WERI-Rb-1 (cell line): Measurements from ENCODE around the gene SYTL3.

Source experiments
- DNase-seq: peaks from one replicate; pipeline ENCODE4 v3.0.0-alpha.2; 2020
- H3K27ac ChIP-seq: fragments of 250-450 bp; sonication (Bioruptor Pico); 2 replicates; pipeline ENCODE4 v1.5.1; 2020; ENCODE audit warnings: mild to moderate bottlenecking, moderate library complexity
- H3K27me3 ChIP-seq: fragments of 250-450 bp; sonication (Bioruptor Pico); 2 replicates; pipeline ENCODE4 v1.5.1; 2021; ENCODE audit warnings: mild to moderate bottlenecking, low read depth, moderate library complexity; ENCODE audit not compliant: insufficient read depth, severe bottlenecking
- H3K36me3 ChIP-seq: fragments of 250-450 bp; sonication (Bioruptor Pico); 2 replicates; pipeline ENCODE4 v1.5.1; 2020; ENCODE audit warnings: mild to moderate bottlenecking, moderate library complexity
- H3K4me3 ChIP-seq: 2 replicates; pipeline ENCODE4 v1.5.1; 2011; ENCODE audit warnings: low read depth, mild to moderate bottlenecking, control low read depth, low read length
- H3K9me3 ChIP-seq: fragments of 250-450 bp; sonication (Bioruptor Pico); 2 replicates; pipeline ENCODE4 v1.5.1; 2021; ENCODE audit warnings: mild to moderate bottlenecking, moderate library complexity; ENCODE audit not compliant: severe bottlenecking
- TF ChIP-seq, protein P1 (sequence below): IDR thresholded peaks from 2 replicates; pipeline ENCODE4 v1.5.1; 2011; ENCODE audit warnings: low read depth, mild to moderate bottlenecking, control low read depth, inconsistent platforms, low read length

SYTL3 gene

DNA sequence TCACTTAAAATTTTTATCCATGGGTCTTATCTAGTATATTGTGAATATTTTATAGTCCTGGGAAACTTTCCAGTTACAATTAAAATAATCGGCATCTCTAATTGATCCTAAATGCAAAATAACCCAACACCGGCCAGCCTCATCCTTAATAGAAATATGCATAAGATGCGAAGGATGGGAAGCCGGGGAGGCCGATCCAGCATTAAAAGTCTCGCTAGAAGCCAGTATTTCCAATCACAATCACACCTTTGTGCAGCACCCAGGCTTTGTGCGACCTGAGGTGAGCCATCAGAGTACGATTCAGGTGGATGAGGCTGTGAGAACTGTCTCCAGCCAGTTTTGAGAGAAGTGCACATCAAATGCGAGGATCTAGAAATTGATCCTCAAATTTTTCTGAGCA is 104.0 kb downstream of the SYTL3 start:
- no peak for DNase-seq
- Histone ChIP-seq H3K27me3 (no peaks in the 10 kb centered on the region), H3K27ac (no peak overlapping the region), H3K4me3 (no peak overlapping the region), H3K9me3 (peaks cover 2% of the 10 kb centered on the region), H3K36me3 (no peaks in the 10 kb centered on the region)
- TF ChIP-seq, protein P1, sequence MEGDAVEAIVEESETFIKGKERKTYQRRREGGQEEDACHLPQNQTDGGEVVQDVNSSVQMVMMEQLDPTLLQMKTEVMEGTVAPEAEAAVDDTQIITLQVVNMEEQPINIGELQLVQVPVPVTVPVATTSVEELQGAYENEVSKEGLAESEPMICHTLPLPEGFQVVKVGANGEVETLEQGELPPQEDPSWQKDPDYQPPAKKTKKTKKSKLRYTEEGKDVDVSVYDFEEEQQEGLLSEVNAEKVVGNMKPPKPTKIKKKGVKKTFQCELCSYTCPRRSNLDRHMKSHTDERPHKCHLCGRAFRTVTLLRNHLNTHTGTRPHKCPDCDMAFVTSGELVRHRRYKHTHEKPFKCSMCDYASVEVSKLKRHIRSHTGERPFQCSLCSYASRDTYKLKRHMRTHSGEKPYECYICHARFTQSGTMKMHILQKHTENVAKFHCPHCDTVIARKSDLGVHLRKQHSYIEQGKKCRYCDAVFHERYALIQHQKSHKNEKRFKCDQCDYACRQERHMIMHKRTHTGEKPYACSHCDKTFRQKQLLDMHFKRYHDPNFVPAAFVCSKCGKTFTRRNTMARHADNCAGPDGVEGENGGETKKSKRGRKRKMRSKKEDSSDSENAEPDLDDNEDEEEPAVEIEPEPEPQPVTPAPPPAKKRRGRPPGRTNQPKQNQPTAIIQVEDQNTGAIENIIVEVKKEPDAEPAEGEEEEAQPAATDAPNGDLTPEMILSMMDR: no peak

DNA sequence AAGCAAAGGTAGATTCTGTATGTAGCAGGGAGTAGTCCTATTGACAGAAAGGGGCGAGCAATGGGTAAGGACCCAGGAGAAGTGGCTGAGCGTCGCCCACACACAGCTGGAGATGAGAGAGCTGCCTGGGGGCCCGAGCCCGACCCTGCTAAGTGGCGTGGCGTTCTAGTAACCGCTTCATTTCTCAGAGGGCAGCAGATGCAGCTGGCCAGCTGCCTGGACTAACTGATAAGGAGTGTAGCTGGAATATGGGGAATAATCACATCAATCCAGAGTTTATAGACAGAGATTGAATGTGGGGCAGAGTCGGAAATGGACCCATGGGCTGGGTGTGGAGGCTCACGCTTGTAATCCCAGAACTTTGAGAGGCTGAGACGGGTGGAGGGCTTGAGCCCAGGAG is 104.9 kb downstream of the SYTL3 start:
- no peak for DNase-seq
- peaks cover under 1% of the 10 kb centered on the region for H3K9me3 ChIP-seq
- TF ChIP-seq, protein P1: no peak
- no peak overlapping the region for H3K27ac ChIP-seq
- H3K36me3 ChIP-seq: no peaks in the 10 kb centered on the region
- no peaks in the 10 kb centered on the region for H3K27me3 ChIP-seq
- H3K4me3 ChIP-seq: no peak overlapping the region

DNA sequence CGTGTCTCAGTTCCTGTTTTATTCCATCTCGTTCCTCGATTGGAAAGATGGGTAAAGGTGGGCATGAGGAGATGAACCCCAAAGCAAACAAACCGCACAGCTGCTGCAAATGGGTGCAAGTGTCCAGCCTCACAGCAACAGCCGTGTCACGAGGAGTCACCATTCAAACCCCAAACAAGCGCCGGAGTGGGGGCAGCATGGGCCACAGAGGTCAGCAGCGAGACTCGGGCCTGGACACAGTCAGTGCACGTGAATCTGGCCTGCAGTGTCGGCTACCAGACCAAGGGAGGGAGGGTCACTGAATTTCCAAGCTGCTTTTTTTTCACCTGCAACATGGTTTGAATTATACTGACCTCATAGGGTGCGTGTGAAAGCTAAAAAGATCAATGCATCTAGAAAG is 105.8 kb downstream of the SYTL3 start:
- Histone ChIP-seq H3K27me3 (no peaks in the 10 kb centered on the region), H3K36me3 (no peaks in the 10 kb centered on the region; the same call in 1 of the 2 replicates), H3K9me3 (no peaks in the 10 kb centered on the region), H3K27ac (peak overlapping the region; percentile 59), H3K4me3 (no peak overlapping the region)
- TF ChIP-seq, protein P1: no peak
- DNase-seq: no peak

DNA sequence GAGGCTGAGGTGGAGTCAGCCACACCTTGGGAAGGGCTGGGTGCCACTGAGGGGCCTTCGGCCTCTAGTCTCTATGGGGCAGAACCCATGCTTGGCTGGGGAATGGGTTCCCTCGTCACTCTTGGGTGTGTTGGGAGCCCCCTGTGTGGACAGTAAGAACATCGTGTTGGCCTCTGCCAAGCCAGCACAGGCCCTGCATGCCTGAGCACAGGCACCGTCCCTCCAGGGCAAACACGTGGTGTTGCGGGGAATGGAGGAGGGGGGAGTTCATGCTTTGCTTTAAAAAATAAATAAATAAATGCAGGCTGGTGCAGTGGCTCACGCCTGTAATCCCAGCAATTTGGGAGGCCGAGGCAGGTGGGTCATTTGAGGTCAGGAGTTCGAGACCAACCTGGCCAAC is 106.3 kb downstream of the SYTL3 start:
- Histone ChIP-seq H3K27ac (peak overlapping the region; percentile 59), H3K4me3 (no peak overlapping the region), H3K36me3 (no peaks in the 10 kb centered on the region; the same call in 1 of the 2 replicates), H3K9me3 (no peaks in the 10 kb centered on the region), H3K27me3 (no peaks in the 10 kb centered on the region)
- TF ChIP-seq, protein P1: no peak
- no peak for DNase-seq

DNA sequence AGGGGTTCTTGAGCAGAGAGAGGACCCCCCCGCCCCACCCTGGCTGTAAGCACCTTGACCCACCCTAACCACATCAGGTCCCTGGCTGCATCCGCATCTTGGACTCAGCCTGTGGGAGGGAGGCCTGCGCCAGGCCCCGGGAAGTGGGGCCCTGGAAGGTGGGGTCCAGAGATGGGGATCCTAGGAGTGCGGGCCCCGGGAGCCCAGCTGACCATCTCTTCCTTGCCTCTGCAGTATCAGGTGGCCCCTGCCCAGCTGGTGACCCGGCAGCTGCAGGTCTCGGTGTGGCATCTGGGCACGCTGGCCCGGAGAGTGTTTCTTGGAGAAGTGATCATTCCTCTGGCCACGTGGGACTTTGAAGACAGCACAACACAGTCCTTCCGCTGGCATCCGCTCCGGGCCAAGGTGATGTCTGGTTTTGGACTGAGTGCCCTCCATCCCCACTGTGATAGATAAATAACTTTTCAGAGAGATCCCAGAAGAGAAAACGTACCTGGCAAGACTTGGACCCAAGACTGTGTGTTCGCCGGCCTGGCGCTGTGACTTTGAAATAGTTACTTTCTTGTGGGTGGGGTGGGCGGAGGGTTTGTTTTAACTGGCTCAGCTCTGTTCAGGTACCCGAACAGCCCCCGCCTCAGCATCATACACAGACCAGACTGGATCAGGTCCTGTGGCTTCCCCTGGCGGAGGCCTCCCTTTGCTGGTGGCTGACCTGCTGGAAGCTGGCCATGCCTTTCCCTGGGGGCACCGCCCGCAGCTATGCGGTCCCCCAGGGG is 107.3 kb downstream of the SYTL3 start:
- Histone ChIP-seq H3K4me3 (no peak overlapping the region), H3K27me3 (no peaks in the 10 kb centered on the region), H3K27ac (peak overlapping the region; percentile 95), H3K9me3 (no peaks in the 10 kb centered on the region), H3K36me3 (peaks cover 4% of the 10 kb centered on the region; the same call in 1 of the 2 replicates)
- no peak for DNase-seq
- TF ChIP-seq, protein P1: no peak

DNA sequence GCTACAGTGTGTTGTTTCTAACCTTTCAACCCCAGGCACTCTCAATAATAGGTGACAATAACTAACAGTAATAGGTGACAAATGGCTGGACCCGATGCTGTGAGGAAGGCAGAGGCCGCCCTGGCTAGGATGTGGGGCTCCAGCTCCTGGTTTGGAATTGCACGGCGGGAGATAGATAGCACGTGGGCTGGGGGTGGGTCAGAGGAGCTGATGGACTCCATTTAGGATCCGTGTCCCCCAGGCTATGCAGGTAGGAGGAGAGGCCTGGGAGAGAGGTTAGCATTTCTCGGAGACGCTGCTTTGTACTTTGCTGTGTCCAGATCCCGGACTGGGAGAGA is 107.9 kb downstream of the SYTL3 start:
- DNase-seq: no peak
- no peaks in the 10 kb centered on the region for H3K27me3 ChIP-seq
- TF ChIP-seq, protein P1: no peak
- H3K27ac ChIP-seq: peak overlapping the region; percentile 95
- H3K4me3 ChIP-seq: no peak overlapping the region
- H3K9me3 ChIP-seq: no peaks in the 10 kb centered on the region
- H3K36me3 ChIP-seq: peaks cover 6% of the 10 kb centered on the region; the same call in 1 of the 2 replicates
